GM03348 (cell line): ENCODE measurements around the gene ABAT.

ENCODE experiments used
- DNase-seq: peaks from one replicate; pipeline ENCODE4 v3.0.0; 2012; ENCODE audit warnings: low spot score

ABAT gene

GRCh38 chr16:8674413-8675022 is at the start of gene ABAT:
TSS of gene ABAT (plus strand) at chr16:8674617. CDS start at chr16:8735740, 61,123 bp downstream.
- DNase-seq, result peak; percentile 100

- DNase-seq, result no peak
These were observed 48.8 kb upstream of the ABAT start for GRCh38 chr16:8625491-8626087.

GRCh38 chr16:8626946-8627345 is 47.5 kb upstream of the ABAT start:
- no peak for DNase-seq

GRCh38 chr16:8627456-8627855 is 47.0 kb upstream of the ABAT start:
- DNase-seq, result no peak

GRCh38 chr16:8628981-8629725 is 45.3 kb upstream of the ABAT start:
- DNase-seq, result no peak

- no peak for DNase-seq
These were observed 44.0 kb upstream of the ABAT start for GRCh38 chr16:8630255-8630953.

GRCh38 chr16:8631373-8631772 is 43.0 kb upstream of the ABAT start:
- DNase-seq, result no peak

- DNase-seq, result no peak
These were observed 42.5 kb upstream of the ABAT start for GRCh38 chr16:8631818-8632465.

- no peak for DNase-seq
These were observed 41.7 kb upstream of the ABAT start for GRCh38 chr16:8632675-8633182.

- DNase-seq, result no peak
These were observed 39.3 kb upstream of the ABAT start for GRCh38 chr16:8634991-8635736.

GRCh38 chr16:8639694-8640093 is 34.7 kb upstream of the ABAT start:
- no peak for DNase-seq

- no peak for DNase-seq
These were observed 32.7 kb upstream of the ABAT start for GRCh38 chr16:8641671-8642070.

GRCh38 chr16:8642146-8642545 is 32.3 kb upstream of the ABAT start:
- no peak for DNase-seq

GRCh38 chr16:8644211-8645140 is 29.9 kb upstream of the ABAT start:
- DNase-seq, result no peak

- DNase-seq, result no peak
These were observed 29.3 kb upstream of the ABAT start for GRCh38 chr16:8645141-8645521.

- no peak for DNase-seq
These were observed 28.6 kb upstream of the ABAT start for GRCh38 chr16:8645831-8646230.

- DNase-seq, result no peak
These were observed 27.9 kb upstream of the ABAT start for GRCh38 chr16:8646326-8647053.

GRCh38 chr16:8647721-8648318 is 26.6 kb upstream of the ABAT start:
- no peak for DNase-seq

- no peak for DNase-seq
These were observed 25.5 kb upstream of the ABAT start for GRCh38 chr16:8648877-8649276.
